Gastrocnemius medialis (tissue), 4 donors: ENCODE results near the gene MTA1.

Source experiments
- CTCF ChIP-seq, 5 experiments: fragments of 450-650 bp in 3 of 5; fragments of 200-600 bp in 2 of 5; sonication (generic) in 2 of 5; IDR thresholded peaks in 4 of 5; conservative IDR thresholded peaks in 1 of 5; 1 replicate in 4 of 5; 2 replicates in 1 of 5; pipeline ENCODE4 v1.5.1; 2016 to 2019; ENCODE audit warnings: antibody characterized with exemption in 5 of 5, mild to moderate bottlenecking in 3 of 5, moderate library complexity in 3 of 5
- POLR2A ChIP-seq, 2 donors: fragments of 450-650 bp; IDR thresholded peaks; one replicate each; pipeline ENCODE4 v1.6.1; 2017; ENCODE audit warnings: antibody characterized with exemption in 2 of 2, mild to moderate bottlenecking in 2 of 2, moderate library complexity in 2 of 2

- TF ChIP-seq CTCF (IDR thresholded peaks at IDR 0.05 in 4 of 5, conservative IDR thresholded peaks at IDR 0.05 in 1 of 5) (no peak), POLR2A (IDR thresholded peaks at IDR 0.05) (no peak)
Observed at GRCh38 chr14:105442125-105442524, 22.5 kb downstream of the MTA1 start.
